Esophagus squamous epithelium (tissue), 4 donors: ENCODE results near the gene SPATC1L.

Experiments
- CTCF ChIP-seq, 6 experiments: fragments of 450-650 bp in 4 of 6; fragments of 200-600 bp in 2 of 6; sonication (generic) in 2 of 6; IDR thresholded peaks; one replicate each; pipeline ENCODE4 v1.5.1; 2016 to 2019; ENCODE audit warnings: antibody characterized with exemption in 6 of 6, mild to moderate bottlenecking in 4 of 6, moderate library complexity in 4 of 6
- POLR2A ChIP-seq, 4 donors: fragments of 450-650 bp; IDR thresholded peaks; one replicate each; pipeline ENCODE4 v1.6.1; 2017; ENCODE audit warnings: antibody characterized with exemption in 4 of 4, mild to moderate bottlenecking in 4 of 4, moderate library complexity in 3 of 4

- TF ChIP-seq CTCF (IDR thresholded peaks at IDR 0.05) (no peak), POLR2A (IDR thresholded peaks at IDR 0.05) (no peak)
Observed at GRCh38 chr21:46187261-46187660, 3.0 kb upstream of the SPATC1L start.
